ENCODE data around the gene FYN.

Gene FYN

GRCh38 chr6:111806561-111807497, 66.4 kb downstream of the FYN start:
- DNase-seq (ENCODE audit: low spot score), result no peak

- no peak for DNase-seq (ENCODE audit: low spot score)
Observed at GRCh38 chr6:111806165-111806547, 67.1 kb downstream of the FYN start.

GRCh38 chr6:111805511-111806164, 67.6 kb downstream of the FYN start:
- DNase-seq (ENCODE audit: low spot score), result peak; percentile 68

- peak; percentile 33 for DNase-seq (ENCODE audit: low spot score)
Observed at GRCh38 chr6:111804627-111805235, 68.5 kb downstream of the FYN start.

DNA sequence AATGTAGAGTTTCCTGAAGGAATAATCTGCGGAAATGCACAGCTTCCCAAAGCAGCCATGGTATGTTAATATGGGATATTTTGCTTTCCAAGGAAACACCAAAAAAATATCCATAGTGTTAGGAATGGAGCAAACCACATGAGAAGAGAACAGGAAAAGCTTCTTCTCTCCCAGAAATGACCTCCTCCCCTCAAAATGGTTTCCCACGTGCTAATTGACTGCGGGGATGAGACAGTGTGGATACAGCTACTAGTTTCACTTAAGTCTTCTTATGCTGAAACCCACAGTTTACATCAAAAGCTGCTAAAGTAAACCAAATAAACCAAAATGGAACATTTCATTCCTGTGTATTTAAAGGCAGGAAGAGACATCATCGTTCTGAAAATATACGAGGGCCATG, 69.4 kb downstream of the FYN start:
- no peak for DNase-seq (ENCODE audit: low spot score)

- no peak for DNase-seq (ENCODE audit: low spot score)
Observed at GRCh38 chr6:111803371-111803770, 69.9 kb downstream of the FYN start.

GRCh38 chr6:111802720-111803330, 70.4 kb downstream of the FYN start:
- no peak for DNase-seq (ENCODE audit: low spot score)

DNA sequence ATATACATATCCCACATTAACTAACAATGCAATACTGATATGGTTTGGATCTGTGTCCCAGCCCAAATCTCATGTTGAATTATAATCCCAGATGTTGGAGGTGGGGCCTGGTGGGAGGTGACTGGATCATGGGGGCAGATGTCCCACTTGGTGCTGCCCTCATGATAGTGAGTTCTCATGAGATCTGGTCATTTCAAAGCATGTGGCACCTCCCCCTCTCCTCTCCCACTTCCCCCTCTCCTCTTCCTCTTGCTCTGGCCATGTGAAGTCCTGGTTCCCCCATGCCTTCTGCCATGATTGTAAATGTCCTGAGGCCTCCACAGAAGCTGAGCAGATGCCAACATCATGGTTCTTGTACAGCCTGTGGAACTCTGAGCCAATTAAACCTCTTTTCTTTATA, 71.2 kb downstream of the FYN start:
- no peak for DNase-seq (ENCODE audit: low spot score)

- no peak for DNase-seq (ENCODE audit: low spot score)
Observed at GRCh38 chr6:111800821-111801220, 72.4 kb downstream of the FYN start.

DNA sequence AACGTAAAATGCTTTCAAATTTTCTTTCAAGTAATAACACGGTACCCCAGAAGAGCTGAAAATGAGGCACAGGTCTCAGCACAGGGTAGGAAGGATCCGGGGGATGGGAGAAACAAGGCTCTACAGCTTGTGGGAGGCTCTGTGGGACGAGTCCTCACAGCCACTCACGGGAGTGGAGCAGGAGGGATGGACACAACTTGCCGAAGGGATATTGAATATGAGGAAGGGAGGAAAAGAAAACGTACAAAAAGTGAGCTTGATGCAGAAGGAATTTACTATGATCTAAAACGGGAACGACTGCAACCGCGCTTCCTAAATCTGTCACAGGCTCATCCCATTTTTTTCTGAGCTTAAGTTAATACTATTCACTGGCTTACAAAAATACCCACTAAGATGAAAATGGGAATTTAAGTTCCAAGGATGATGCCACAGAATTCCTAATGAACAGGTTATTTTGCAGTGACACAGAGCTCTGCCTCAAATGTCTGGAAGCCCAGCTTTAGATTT, 72.9 kb downstream of the FYN start:
- DNase-seq (ENCODE audit: low spot score), result no peak

DNA sequence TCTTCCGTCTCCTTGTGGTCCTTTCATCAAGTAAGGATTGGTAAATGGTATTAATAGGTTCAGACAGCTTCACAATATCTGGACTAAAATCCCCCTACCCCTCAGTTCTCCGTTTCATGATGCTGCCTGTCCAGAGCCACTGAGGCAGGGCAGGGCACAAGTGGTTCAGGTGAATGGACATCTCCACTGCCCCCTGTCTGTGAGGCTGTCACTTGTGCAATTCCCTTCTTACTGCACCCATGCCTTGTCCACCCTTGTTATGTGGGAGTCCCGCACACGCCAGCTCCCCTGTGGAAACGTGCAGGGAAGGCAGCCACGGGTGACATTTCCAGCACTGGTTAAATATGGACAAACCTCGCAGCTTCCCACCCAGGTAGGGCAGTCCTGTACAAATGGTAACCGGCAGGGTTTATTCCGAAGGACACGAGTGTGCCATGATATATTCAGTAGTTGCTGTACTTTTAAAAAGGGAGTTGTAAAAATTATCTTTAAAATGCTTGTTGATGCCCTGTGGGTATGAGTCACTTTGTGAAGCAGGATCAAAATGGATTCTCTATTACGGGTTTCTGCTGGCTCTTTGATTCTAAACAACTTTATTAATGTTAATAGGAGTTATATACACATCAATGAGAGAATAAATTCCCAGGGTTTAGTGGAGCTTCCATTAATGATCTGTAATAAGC, 73.5 kb downstream of the FYN start:
- no peak for DNase-seq (ENCODE audit: low spot score)

DNA sequence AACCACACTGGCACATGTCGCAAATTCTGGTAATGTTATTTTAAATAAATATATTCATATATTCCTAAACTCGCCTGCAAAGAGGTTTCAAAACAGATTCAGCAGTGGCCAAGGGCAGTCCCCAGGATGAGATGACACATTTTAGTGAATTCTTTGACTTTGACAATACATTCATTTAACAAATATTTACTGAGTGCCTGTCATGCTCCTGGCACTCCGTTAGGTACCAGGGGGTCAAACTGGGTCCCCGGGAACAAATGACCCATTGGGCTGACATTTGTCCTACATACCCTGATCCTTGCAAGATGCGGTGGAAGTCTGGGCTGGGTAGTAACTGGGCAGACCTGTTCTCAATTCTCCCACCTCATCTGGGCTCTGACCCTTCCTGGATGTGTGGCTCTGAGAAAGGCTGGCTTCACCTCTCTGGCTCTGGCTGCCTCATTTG, 74.9 kb downstream of the FYN start:
- DNase-seq (ENCODE audit: low spot score), result no peak

DNA sequence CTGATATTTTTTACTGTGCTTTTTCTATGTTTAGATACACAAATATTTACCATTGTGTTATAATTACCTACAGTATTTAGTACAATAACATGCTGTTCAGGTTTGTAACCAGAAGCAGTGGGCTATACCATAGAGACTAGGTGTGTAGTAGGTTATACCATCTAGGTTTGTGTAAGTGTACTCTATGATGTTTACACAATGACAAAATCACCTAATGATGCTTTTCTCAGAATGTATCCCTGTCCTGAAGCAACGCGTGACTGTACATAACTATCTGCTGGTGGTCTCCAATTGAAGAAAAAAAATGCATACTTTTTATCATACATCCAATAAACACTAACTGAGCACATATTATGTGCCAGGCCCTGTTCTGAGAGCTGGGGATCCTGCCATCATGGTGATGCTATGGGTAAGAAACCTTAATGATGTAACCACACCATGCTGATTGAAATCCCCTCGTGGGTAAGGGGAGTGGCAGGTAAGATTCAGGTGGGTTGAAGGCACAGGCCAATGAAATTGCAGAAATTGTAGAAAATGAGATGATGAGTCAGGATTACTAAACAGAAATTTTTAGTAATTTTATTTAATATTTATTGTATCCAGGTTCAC, 76.8 kb downstream of the FYN start:
- no peak for DNase-seq (ENCODE audit: low spot score)

DNA sequence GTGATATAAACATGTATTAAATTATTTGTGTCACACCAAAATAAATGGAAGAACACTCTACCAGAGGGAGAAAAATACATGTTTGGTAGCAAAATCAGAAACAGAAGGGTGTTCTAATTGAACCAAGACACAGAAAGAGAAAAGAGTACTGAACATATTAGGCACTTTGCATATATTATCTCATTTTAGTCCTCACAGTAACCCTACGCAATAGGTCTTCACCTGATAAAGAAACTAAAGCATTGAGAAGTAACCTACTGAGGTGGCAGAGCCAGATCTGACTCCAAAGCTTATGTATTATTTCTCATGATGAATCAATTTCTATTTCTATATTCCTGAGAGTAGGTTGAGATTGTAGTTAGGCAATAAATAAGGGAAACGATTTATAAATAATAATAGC, 77.7 kb downstream of the FYN start:
- DNase-seq (ENCODE audit: low spot score), result no peak

GRCh38 chr6:111794727-111795452, 78.4 kb downstream of the FYN start:
- DNase-seq (ENCODE audit: low spot score), result no peak

DNA sequence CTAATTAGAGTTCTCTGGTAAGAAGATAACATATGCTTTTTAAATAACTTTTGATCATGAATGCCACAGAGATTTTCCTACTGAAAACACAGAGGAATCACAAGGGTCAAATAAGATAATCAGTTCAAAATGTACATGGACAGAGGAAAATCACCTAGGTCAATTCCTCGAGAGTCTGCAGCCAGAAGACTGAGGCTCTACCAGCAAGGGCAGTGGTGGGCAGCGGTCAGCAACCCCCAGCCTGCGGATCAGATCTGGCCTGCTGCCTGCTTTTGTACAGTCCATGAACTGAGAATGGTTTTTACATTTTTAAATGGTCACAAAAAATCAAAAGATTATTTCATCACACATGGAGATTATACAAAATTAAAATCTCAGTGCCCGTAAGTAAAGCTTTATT, 79.0 kb downstream of the FYN start:
- no peak for DNase-seq (ENCODE audit: low spot score)

DNA sequence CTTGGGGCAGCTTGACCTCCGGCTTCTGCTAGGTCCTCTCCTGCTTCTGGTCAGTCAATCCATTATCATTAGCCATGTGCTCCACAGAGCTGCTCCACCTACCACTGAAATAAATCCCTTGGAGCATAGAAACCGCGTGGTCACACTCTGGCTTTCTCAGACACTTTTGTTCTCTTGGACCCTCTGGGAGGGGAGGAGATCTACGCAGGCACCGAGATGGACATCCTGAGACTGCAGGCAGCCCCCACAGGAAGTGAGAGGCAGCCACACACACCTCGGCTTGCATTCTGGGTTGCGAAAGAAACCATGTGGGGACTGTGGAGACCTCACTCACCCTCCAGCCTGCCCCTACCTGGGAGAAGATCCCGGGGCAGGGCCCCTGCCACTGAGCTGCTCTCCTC, 79.5 kb downstream of the FYN start:
- DNase-seq (ENCODE audit: low spot score), result no peak

GRCh38 chr6:111792914-111793700, 80.1 kb downstream of the FYN start:
- no peak for DNase-seq (ENCODE audit: low spot score)

DNA sequence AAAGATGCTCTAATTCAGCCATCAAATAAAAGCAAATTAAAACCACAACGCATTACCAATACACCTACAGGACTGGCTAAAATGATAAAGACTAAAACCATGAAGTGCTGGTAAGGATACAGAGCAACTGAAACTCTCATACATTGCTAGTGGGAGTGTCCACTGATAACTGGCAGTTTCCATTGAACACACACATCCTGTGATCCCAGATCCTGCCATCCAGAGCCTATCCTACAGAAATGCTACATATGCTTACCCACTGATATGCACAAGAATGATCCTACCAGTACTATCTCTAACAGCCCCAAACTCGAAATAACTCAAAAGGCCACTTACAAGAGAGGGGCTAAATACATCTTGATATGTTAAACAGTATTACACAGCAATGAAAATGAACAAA, 81.0 kb downstream of the FYN start:
- no peak for DNase-seq (ENCODE audit: low spot score)

- DNase-seq (ENCODE audit: low spot score), result no peak
Observed at GRCh38 chr6:111791415-111791814, 81.8 kb downstream of the FYN start.

Measured in SW480 (cell line).